ENCODE measurements around the gene RNF126. TPM values are rescaled to one million over a fixed set of nuclear protein-coding genes. Genes with fewer than 3 reads are reported as not detected.
"Not testable (repeated sequence)": the region's sequence is repeated elsewhere in the genome, so short reads cannot be mapped to it uniquely, and the experiment has no call there.

The RNF126 gene
- total RNA-seq, 6 experiments from 2014 or later: 35.8 to 39.2 (median 38.2) TPM

- H3K27ac Mint-ChIP-seq; DNase-seq; H3K27me3 Mint-ChIP-seq (ENCODE audit: insufficient read depth); H3K9me3 Mint-ChIP-seq; H3K4me1 Mint-ChIP-seq (ENCODE audit: low read depth); H3K36me3 Mint-ChIP-seq (ENCODE audit: low read depth); H3K4me3 Mint-ChIP-seq: not testable (repeated sequence)
- peak; percentile 32; the same call in 1 of the 2 replicates for TF ChIP-seq CTCF (IDR thresholded peaks at IDR 0.05)
Measured at GRCh38 chr19:605061-605971, 57.7 kb downstream of the RNF126 start.

- Mint-ChIP-seq H3K27me3 (ENCODE audit: insufficient read depth) (peaks cover 11% of the 10 kb centered on the region), H3K36me3 (ENCODE audit: low read depth) (peaks cover 4% of the 10 kb centered on the region; the same call in 1 of the 2 replicates), H3K4me1 (ENCODE audit: low read depth) (no peaks in the 10 kb centered on the region), H3K9me3 (0 out of 2 replicates have a peak, but pooled peaks cover 4% of the 10 kb centered on the region), H3K4me3 (no peak overlapping the region), H3K27ac (no peak overlapping the region)
- no peak for DNase-seq
- TF ChIP-seq CTCF (IDR thresholded peaks at IDR 0.05): no peak
Measured at GRCh38 chr19:604355-604754, 58.7 kb downstream of the RNF126 start.

- H3K4me1 Mint-ChIP-seq (ENCODE audit: low read depth); H3K36me3 Mint-ChIP-seq (ENCODE audit: low read depth); DNase-seq; H3K4me3 Mint-ChIP-seq; H3K9me3 Mint-ChIP-seq; H3K27ac Mint-ChIP-seq: not testable (repeated sequence)
- H3K27me3 Mint-ChIP-seq (ENCODE audit: insufficient read depth): peaks cover 12% of the 10 kb centered on the region
Measured at GRCh38 chr19:603779-604178, 59.2 kb downstream of the RNF126 start.

- H3K36me3 Mint-ChIP-seq (ENCODE audit: low read depth); DNase-seq; H3K9me3 Mint-ChIP-seq; H3K4me1 Mint-ChIP-seq (ENCODE audit: low read depth); H3K27ac Mint-ChIP-seq; H3K4me3 Mint-ChIP-seq: not testable (repeated sequence)
- H3K27me3 Mint-ChIP-seq (ENCODE audit: insufficient read depth): peaks cover 12% of the 10 kb centered on the region
Measured at GRCh38 chr19:603302-603639, 59.7 kb downstream of the RNF126 start.

GRCh38 chr19:602391-603301 is 60.4 kb downstream of the RNF126 start:
- H3K27me3 Mint-ChIP-seq (ENCODE audit: insufficient read depth): peaks cover 12% of the 10 kb centered on the region
- H3K36me3 Mint-ChIP-seq (ENCODE audit: low read depth): peaks cover 4% of the 10 kb centered on the region; the same call in 1 of the 2 replicates
- no peak for DNase-seq
- no peak overlapping the region for H3K27ac Mint-ChIP-seq
- H3K4me1 Mint-ChIP-seq (ENCODE audit: low read depth): no peaks in the 10 kb centered on the region
- H3K4me3 Mint-ChIP-seq: no peak overlapping the region
- TF ChIP-seq CTCF (IDR thresholded peaks at IDR 0.05): no peak
- 0 out of 2 replicates have a peak, but pooled peaks cover 4% of the 10 kb centered on the region for H3K9me3 Mint-ChIP-seq

GRCh38 chr19:601790-602189 is 61.2 kb downstream of the RNF126 start:
- 0 out of 2 replicates have a peak, but pooled peaks cover 4% of the 10 kb centered on the region for H3K9me3 Mint-ChIP-seq
- peaks cover 12% of the 10 kb centered on the region for H3K27me3 Mint-ChIP-seq (ENCODE audit: insufficient read depth)
- H3K27ac Mint-ChIP-seq: no peak overlapping the region
- no peak for TF ChIP-seq CTCF (IDR thresholded peaks at IDR 0.05)
- no peaks in the 10 kb centered on the region for H3K4me1 Mint-ChIP-seq (ENCODE audit: low read depth)
- no peak overlapping the region for H3K4me3 Mint-ChIP-seq
- no peak for DNase-seq
- peaks cover 4% of the 10 kb centered on the region; the same call in 1 of the 2 replicates for H3K36me3 Mint-ChIP-seq (ENCODE audit: low read depth)

Data from HFFc6 (cell line).